Measurements from ENCODE around the gene SPATA2. TPM values are rescaled to one million over a fixed set of nuclear protein-coding genes. Genes with fewer than 3 reads are reported as not detected.
"Not testable (repeated sequence)": the region's sequence is repeated elsewhere in the genome, so short reads cannot be mapped to it uniquely, and the experiment has no call there.

The SPATA2 gene, protein sequence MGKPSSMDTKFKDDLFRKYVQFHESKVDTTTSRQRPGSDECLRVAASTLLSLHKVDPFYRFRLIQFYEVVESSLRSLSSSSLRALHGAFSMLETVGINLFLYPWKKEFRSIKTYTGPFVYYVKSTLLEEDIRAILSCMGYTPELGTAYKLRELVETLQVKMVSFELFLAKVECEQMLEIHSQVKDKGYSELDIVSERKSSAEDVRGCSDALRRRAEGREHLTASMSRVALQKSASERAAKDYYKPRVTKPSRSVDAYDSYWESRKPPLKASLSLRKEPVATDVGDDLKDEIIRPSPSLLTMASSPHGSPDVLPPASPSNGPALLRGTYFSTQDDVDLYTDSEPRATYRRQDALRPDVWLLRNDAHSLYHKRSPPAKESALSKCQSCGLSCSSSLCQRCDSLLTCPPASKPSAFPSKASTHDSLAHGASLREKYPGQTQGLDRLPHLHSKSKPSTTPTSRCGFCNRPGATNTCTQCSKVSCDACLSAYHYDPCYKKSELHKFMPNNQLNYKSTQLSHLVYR
- 1 to 10 TPM; 4.8 to 5.8 TPM for total RNA-seq
- 1 to 10 TPM; 2.9 to 3.9 TPM for polyA plus RNA-seq
- long read RNA-seq, donor 1, full-length matches to known transcripts, result 6 of 9 reads
- long read RNA-seq, donor 1, partial matches to known transcripts, result 1 of 9 reads
- long read RNA-seq, donor 1, other reads (novel, unspliced or antisense), result 2 of 9 reads
- long read RNA-seq, donor 2, full-length matches to known transcripts, result 6 of 7 reads
- long read RNA-seq, donor 2, partial matches to known transcripts, result 0 of 7 reads
- long read RNA-seq, donor 2, other reads (novel, unspliced or antisense), result 1 of 7 reads

DNA sequence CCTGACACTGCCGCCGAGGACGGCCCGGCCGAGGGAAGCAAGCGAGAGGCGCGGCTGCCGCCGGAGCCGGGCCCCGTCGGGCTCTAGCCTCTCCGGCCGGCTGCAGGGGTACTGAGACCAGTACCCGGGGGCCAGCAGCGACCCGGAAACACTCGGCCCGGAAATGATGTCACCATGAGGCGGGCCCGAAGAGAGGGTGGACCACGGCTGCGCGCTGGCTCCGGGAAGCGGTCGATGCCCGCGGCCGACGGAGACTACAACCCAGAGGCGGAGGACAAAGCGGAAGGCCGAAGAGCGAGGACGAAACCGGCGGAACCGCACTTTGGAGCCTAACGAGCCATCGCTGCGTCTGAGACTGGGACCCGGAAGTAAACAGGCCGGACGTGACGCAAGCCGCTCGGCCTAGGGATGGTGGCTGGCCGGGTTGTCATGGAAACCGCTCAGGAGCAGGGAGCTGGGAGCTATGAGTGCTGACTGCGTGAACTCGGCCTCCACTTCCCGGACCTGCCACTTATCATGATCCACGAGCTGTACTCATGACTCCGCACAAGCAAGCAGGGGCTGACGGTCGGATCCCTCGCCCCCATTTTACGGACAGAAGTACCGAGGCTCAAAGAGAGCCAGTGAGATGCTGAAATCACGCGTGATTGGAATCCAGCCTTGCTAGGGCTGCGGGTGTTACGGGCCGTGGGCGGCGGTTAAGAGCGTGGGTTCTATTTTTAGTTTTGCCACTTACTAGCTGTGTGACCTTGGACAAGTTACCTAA lies at the start of gene SPATA2:
SPATA2 (minus strand) TSS at position 150 of the 766 bp plus-strand sequence. CDS start 7,039 bp downstream, outside the sequence.
- H3K36me3 ChIP-seq (ENCODE audit: control insufficient read depth in 1 of 2, insufficient read depth in 2 of 2, low read length in 1 of 2), result no peaks in the 10 kb centered on the region
- no peaks in the 10 kb centered on the region for H3K27me3 ChIP-seq (ENCODE audit: control insufficient read depth in 1 of 2, insufficient read depth in 2 of 2, low read length in 1 of 2)
- peak; percentile 96 for ATAC-seq (ENCODE audit: low FRiP score)
- H3K9me3 ChIP-seq (ENCODE audit: control insufficient read depth, low read length), result no peaks in the 10 kb centered on the region
- DNase-seq, result peak; percentile 98 to 99
- peaks cover 0 to 2% of the 10 kb centered on the region in 2 donors for H3K4me1 ChIP-seq (ENCODE audit: control insufficient read depth in 1 of 2, insufficient read depth in 2 of 2, low read length in 2 of 2)
- H3K27ac ChIP-seq (ENCODE audit: low read depth in 1 of 2, low read length in 2 of 2), result peak within 1 kb of the TSS; percentile 75 to 77
- 0% methylated on average over 64 to 69 of the region's 69 CpGs for WGBS, 2 donors
- peak within 1 kb of the TSS; percentile 77 to 87 for H3K4me3 ChIP-seq (ENCODE audit: low read length in 2 of 2)
- intact Hi-C loops (cut with DNase I), result no loop called here

DNA sequence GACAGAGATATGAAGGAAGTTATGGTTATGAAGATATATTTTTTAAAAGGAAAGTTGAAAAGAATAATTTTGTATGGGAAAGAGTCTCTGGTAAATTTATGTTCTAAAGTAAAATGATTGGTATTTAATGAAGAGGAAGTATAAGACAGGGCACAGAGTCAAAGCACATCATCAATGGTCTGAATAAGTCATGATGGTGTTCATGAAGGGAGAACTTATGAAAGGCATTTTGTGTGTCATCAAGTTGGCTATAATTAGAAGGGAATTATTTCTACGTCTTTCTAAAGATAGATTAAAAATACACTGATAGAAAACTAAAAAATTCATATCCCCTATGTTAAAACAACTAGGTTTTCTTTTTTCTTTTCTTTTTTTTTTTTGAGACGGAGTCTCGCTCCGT lies 46.1 kb upstream of the SPATA2 start:
- Histone ChIP-seq H3K9me3 (ENCODE audit: control insufficient read depth, low read length) (no peaks in the 10 kb centered on the region), H3K4me3 (ENCODE audit: low read length in 2 of 2) (no peak overlapping the region), H3K27ac (ENCODE audit: low read depth in 1 of 2, low read length in 2 of 2) (no peak overlapping the region), H3K27me3 (ENCODE audit: control insufficient read depth in 1 of 2, insufficient read depth in 2 of 2, low read length in 1 of 2) (no peaks in the 10 kb centered on the region), H3K36me3 (ENCODE audit: control insufficient read depth in 1 of 2, insufficient read depth in 2 of 2, low read length in 1 of 2) (peaks cover 0 to 2% of the 10 kb centered on the region in 2 donors), H3K4me1 (ENCODE audit: control insufficient read depth in 1 of 2, insufficient read depth in 2 of 2, low read length in 2 of 2) (no peaks in the 10 kb centered on the region)
- WGBS, 2 donors, result 69 to 76% methylated on average over 3 to 4 of the region's 4 CpGs
- ATAC-seq (ENCODE audit: low FRiP score) (no peak), DNase-seq (no peak)
- intact Hi-C loops (cut with DNase I), result no loop called here

DNA sequence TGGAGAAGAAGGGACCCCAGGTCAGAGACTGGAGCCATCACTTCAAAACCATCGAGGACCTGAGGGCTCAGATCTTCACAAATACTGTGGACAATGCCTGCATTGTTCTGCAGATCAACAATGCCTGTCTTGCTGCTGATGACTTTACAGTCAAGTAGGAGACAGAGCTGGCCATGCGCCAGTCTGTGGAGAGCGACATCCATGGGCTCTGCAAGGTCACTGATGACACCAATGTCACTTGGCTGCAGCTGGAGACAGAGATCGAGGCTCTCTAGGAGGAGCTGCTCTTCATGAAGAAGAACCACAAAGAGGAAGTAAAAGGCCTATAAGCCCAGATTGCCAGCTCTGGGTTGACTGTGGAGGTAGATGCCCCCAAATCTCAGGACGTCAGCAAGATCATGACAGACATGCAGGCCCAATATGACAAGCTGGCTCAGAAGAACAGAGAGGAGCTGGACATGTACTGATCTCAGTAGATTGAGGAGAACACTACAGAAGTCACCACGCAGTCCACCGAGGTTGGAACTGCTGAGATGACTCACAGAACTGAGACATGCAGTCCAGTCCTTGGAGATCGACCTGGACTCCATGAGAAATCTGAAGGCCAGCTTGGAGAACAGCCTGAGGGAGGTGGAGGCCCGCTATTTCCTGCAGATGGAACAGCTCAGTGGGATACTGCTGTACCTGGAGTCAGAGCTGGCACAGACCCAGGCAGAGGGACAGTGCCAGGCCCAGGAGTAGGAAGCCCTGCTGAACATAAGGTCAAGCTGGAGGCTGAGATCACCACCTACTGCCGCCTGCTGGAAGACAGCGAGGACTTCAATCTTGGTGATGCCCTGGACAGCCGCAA lies 42.0 kb upstream of the SPATA2 start:
- H3K9me3 ChIP-seq (ENCODE audit: control insufficient read depth, low read length); intact Hi-C loops (cut with DNase I); H3K27ac ChIP-seq (ENCODE audit: low read depth in 1 of 2, low read length in 2 of 2); ATAC-seq (ENCODE audit: low FRiP score); H3K4me1 ChIP-seq (ENCODE audit: control insufficient read depth in 1 of 2, insufficient read depth in 2 of 2, low read length in 2 of 2); H3K27me3 ChIP-seq (ENCODE audit: control insufficient read depth in 1 of 2, insufficient read depth in 2 of 2, low read length in 1 of 2); H3K4me3 ChIP-seq (ENCODE audit: low read length in 2 of 2); H3K36me3 ChIP-seq (ENCODE audit: control insufficient read depth in 1 of 2, insufficient read depth in 2 of 2, low read length in 1 of 2): not testable (repeated sequence)
- DNase-seq, result peak in 1 of 2 donors; percentile 60
- WGBS, 2 donors, result 94% methylated on average over 12 of the region's 12 CpGs

DNA sequence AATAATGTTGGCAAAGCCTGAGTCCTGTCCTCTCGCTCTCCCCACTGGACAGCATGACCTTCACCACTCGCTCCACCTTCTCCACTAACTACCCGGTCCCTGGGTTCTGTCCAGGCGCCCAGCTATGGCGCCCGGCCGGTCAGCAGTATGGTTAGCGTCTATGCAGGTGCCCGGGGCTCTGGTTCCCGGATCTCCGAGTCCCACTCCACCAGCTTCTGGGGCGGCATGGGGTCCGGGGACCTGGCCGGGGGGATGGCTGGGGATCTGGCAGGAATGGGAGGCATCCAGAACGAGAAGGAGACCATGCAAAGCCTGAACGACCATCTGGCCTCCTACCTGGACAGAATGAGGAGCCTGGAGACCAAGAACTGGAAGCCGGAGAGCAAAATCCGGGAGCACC lies 41.4 kb upstream of the SPATA2 start:
- DNase-seq, result peak in 1 of 2 donors; percentile 67
- no peak overlapping the region for H3K27ac ChIP-seq (ENCODE audit: low read depth in 1 of 2, low read length in 2 of 2)

DNA sequence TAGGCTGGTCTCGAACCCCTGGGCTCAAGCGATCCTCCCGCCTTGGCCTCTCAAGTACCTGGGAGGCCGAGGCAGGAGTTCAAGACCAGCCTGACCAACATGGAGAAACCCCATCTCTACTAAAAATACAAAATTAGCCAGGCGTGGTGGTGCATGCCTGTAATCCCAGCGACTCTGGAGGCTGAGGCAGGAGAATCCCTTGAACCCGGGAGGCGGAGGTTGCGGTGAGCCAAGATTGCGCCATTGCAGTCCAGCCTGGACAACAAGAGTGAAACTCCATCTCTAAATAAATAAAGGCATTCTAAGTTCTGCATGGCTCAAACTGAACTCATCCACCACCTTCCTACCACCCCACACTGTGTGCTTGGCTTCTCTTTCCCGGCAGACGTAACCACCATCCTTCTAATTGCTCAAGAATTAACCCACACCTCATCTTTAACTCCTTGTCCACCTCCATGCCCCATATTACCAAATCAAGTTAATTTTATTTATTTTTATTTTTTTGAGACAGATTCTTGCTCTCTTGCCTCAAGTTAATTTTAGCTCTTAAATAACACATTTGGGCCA lies 40.6 kb upstream of the SPATA2 start:
- H3K36me3 ChIP-seq (ENCODE audit: control insufficient read depth in 1 of 2, insufficient read depth in 2 of 2, low read length in 1 of 2); H3K27ac ChIP-seq (ENCODE audit: low read depth in 1 of 2, low read length in 2 of 2); DNase-seq; H3K27me3 ChIP-seq (ENCODE audit: control insufficient read depth in 1 of 2, insufficient read depth in 2 of 2, low read length in 1 of 2); intact Hi-C loops (cut with DNase I); ATAC-seq (ENCODE audit: low FRiP score); H3K4me3 ChIP-seq (ENCODE audit: low read length in 2 of 2); H3K4me1 ChIP-seq (ENCODE audit: control insufficient read depth in 1 of 2, insufficient read depth in 2 of 2, low read length in 2 of 2); H3K9me3 ChIP-seq (ENCODE audit: control insufficient read depth, low read length): not testable (repeated sequence)
- WGBS, 2 donors, result 88 to 89% methylated on average over 12 of the region's 12 CpGs

More for the DNA sequence above, 41.4 kb upstream of the SPATA2 start:
- no peaks in the 10 kb centered on the region for H3K9me3 ChIP-seq (ENCODE audit: control insufficient read depth, low read length)
- WGBS, 2 donors, result 95% methylated on average over 18 of the region's 18 CpGs
- no peak for ATAC-seq (ENCODE audit: low FRiP score)
- H3K36me3 ChIP-seq (ENCODE audit: control insufficient read depth in 1 of 2, insufficient read depth in 2 of 2, low read length in 1 of 2), result peaks cover 5% of the 10 kb centered on the region in 2 donors
- no peak overlapping the region for H3K4me3 ChIP-seq (ENCODE audit: low read length in 2 of 2)
- H3K27me3 ChIP-seq (ENCODE audit: control insufficient read depth in 1 of 2, insufficient read depth in 2 of 2, low read length in 1 of 2), result no peaks in the 10 kb centered on the region
- H3K4me1 ChIP-seq (ENCODE audit: control insufficient read depth in 1 of 2, insufficient read depth in 2 of 2, low read length in 2 of 2), result no peaks in the 10 kb centered on the region
- intact Hi-C loops (cut with DNase I), result no loop called here

DNA sequence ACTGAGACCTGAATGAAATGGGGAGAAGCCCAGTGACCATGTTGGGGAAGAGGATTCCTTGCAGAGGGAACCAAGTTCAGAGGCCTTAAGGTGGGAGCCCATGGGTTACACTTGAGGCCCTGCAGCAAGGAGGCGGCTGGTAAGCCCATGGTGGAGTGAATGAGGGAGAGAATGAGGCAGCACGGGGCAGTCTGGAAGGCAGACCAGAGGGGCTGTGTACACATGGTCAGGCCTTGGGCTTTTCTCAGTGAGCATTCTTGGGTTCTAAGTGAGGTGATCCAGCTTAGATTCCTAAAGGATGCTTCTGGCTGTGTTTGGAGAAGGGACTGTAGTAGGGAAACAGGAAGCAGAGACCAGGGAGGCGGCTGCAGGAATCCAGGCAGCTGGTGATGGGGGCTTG lies 39.8 kb upstream of the SPATA2 start:
- Histone ChIP-seq H3K4me3 (ENCODE audit: low read length in 2 of 2) (no peak overlapping the region), H3K27me3 (ENCODE audit: control insufficient read depth in 1 of 2, insufficient read depth in 2 of 2, low read length in 1 of 2) (no peaks in the 10 kb centered on the region), H3K4me1 (ENCODE audit: control insufficient read depth in 1 of 2, insufficient read depth in 2 of 2, low read length in 2 of 2) (no peaks in the 10 kb centered on the region), H3K36me3 (ENCODE audit: control insufficient read depth in 1 of 2, insufficient read depth in 2 of 2, low read length in 1 of 2) (peaks cover 5 to 7% of the 10 kb centered on the region in 2 donors), H3K9me3 (ENCODE audit: control insufficient read depth, low read length) (no peaks in the 10 kb centered on the region), H3K27ac (ENCODE audit: low read depth in 1 of 2, low read length in 2 of 2) (no peak overlapping the region)
- DNase-seq (peak in 1 of 2 donors; percentile 46), ATAC-seq (ENCODE audit: low FRiP score) (no peak)
- intact Hi-C loops (cut with DNase I), result no loop called here
- WGBS, 2 donors, result 89 to 93% methylated on average over 3 of the region's 3 CpGs

DNA sequence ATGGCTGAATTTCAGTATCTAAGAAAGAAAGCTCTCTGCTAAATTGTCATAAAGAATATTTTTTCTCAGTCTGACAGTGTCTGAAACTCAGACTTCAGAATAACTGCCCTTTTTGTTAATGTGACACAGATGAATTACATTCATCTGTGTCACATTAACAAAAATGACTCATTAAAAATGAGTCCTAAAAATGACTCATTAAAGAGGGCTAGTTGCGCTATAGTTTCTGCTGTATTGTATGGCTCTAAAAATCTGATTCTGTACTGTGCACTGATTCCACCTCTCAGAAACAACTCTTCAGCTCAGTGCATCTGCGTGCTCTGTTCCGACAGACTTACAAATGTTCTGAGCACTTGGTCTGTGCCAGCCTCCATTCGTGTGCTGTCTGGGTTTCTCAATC lies 35.8 kb upstream of the SPATA2 start:
- no peak for DNase-seq
- H3K36me3 ChIP-seq (ENCODE audit: control insufficient read depth in 1 of 2, insufficient read depth in 2 of 2, low read length in 1 of 2), result peaks cover 2 to 7% of the 10 kb centered on the region in 2 donors
- WGBS, 2 donors, result 82 to 83% methylated on average over 4 of the region's 4 CpGs
- intact Hi-C loops (cut with DNase I), result no loop called here
- no peaks in the 10 kb centered on the region for H3K9me3 ChIP-seq (ENCODE audit: control insufficient read depth, low read length)
- no peak overlapping the region for H3K4me3 ChIP-seq (ENCODE audit: low read length in 2 of 2)
- no peak overlapping the region for H3K27ac ChIP-seq (ENCODE audit: low read depth in 1 of 2, low read length in 2 of 2)
- no peaks in the 10 kb centered on the region for H3K27me3 ChIP-seq (ENCODE audit: control insufficient read depth in 1 of 2, insufficient read depth in 2 of 2, low read length in 1 of 2)
- no peaks in the 10 kb centered on the region for H3K4me1 ChIP-seq (ENCODE audit: control insufficient read depth in 1 of 2, insufficient read depth in 2 of 2, low read length in 2 of 2)
- no peak for ATAC-seq (ENCODE audit: low FRiP score)
